AG10803 (cell line): ENCODE data around the gene CLMN.

Experiments used
- DNase-seq: peaks from one replicate; pipeline ENCODE4 v3.0.0; 2010; ENCODE audit warnings: low read depth
- H3K4me3 ChIP-seq: 2 replicates; pipeline ENCODE4 v1.5.1; 2011; ENCODE audit warnings: mild to moderate bottlenecking, low read length, control low read depth
- CTCF ChIP-seq: conservative IDR thresholded peaks from 2 replicates; pipeline ENCODE4 v1.5.1; 2011; ENCODE audit warnings: mild to moderate bottlenecking, low read length, control low read depth, inconsistent platforms

CLMN gene

GRCh38 chr14:95200404-95200803 lies 119.3 kb downstream of the CLMN start:
- TF ChIP-seq CTCF = no peak
- DNase-seq = no peak
- H3K4me3 ChIP-seq = no peak overlapping the region

GRCh38 chr14:95199298-95199983 lies 120.3 kb downstream of the CLMN start:
- no peak overlapping the region for H3K4me3 ChIP-seq
- TF ChIP-seq CTCF = no peak

GRCh38 chr14:95198320-95198719 lies 121.4 kb downstream of the CLMN start:
- TF ChIP-seq CTCF = no peak
- DNase-seq = no peak
- H3K4me3 ChIP-seq = no peak overlapping the region

More at GRCh38 chr14:95199298-95199983, 120.3 kb downstream of the CLMN start:
- DNase-seq = no peak

GRCh38 chr14:95197551-95197950 lies 122.2 kb downstream of the CLMN start:
- H3K4me3 ChIP-seq = no peak overlapping the region
- DNase-seq = no peak
- no peak for TF ChIP-seq CTCF

GRCh38 chr14:95196826-95197545 lies 122.7 kb downstream of the CLMN start:
- DNase-seq = no peak

GRCh38 chr14:95196268-95196667 lies 123.4 kb downstream of the CLMN start:
- DNase-seq = no peak

More at GRCh38 chr14:95196826-95197545, 122.7 kb downstream of the CLMN start:
- H3K4me3 ChIP-seq = no peak overlapping the region
- no peak for TF ChIP-seq CTCF

More at GRCh38 chr14:95196268-95196667, 123.4 kb downstream of the CLMN start:
- TF ChIP-seq CTCF = peak; percentile 22; the same call in 1 of the 2 replicates
- H3K4me3 ChIP-seq = no peak overlapping the region
